HG03103 (cell line): ENCODE measurements around the gene DAGLA.
A peak's percentile ranks its signal among the peaks of the same experiment; 100 is the strongest.

Experiments used
- ATAC-seq: cut with Tn5 transposase; IDR thresholded peaks from one replicate; pipeline ENCODE4 v1.9.1; 2021; ENCODE audit warnings: low read depth; ENCODE audit not compliant: unreplicated experiment

DAGLA gene

DNA sequence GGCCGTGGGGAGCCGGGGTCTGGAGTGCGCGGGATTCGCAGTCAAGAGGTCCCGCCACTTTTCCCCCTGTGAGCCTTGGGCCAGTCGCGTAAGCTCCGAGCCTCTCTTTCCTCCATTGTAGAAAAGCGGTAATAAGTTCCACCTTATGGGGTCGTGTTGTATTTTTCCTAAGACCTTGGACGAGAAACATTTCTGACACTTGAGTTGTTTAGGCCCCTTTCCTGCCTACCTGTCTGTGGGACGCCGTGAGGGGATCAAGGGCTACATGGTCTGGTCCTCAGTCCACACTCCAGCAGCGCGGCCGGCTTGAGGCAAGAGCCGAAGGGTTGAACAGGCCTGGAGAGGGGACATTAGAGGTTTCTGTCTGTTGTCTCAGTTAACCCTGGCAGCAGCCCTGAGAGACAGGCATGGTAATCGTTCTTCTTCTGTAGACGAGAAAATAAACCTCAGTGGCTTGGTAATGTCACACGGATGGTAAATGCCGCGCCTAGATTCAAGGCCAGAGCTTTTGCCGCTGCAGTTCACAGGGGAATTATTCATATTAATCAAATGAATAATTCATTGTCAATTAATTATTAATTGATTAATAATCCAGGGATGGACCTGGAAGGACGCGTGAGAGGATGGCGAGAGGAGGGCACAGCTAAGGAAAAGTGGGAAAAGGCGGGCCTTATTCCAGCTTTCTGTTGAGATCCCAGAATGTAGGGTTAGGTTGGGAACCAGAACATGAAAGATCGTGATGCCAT, 113.1 kb downstream of the DAGLA start:
- ATAC-seq, result peak; percentile 20

DNA sequence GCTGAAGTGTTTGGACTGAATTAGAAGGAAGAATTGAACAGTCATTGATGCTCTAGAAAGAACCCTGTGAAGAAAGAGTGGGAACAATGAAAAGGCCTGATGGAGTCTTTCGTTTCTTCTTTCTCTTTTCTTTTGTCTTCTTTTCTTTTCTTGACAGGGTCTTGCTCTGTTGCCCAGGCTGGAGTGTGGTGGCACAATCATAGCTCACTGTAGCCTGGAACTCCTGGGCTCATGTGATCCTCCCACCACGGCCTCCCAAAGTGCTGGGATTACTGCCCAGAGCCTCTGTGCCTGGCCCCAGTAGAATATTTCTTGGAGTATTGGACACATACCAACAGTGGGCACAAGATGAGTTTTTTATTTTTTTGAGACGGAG, 113.6 kb downstream of the DAGLA start:
- no peak for ATAC-seq

DNA sequence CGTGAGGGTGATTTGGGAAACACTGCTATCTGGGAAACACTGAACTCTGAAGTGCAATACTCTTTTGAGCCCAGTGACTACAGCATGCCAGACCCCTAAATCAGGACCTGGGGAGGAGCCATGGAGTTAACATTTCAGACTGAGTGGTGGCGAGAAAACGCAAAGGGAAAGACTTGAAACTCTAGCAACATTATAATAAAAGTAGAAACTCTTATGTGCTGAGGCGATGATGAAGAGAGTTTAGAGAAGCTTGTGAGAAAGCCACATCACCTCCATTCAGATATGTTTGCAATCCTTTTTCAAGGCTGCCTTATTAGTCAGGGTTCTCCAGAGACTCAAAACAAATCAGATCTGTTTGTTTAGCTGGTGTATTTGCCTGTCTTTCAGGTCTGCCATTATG, 114.4 kb downstream of the DAGLA start:
- ATAC-seq, result no peak

DNA sequence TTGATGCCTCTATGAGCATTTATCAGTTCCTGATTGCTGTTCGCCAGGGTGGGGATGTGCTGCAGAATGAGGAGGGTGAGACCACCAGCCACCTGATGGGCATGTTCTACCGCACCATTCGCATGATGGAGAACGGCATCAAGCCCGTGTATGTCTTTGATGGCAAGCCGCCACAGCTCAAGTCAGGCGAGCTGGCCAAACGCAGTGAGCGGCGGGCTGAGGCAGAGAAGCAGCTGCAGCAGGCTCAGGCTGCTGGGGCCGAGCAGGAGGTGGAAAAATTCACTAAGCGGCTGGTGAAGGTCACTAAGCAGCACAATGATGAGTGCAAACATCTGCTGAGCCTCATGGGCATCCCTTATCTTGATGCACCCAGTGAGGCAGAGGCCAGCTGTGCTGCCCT, 115.3 kb downstream of the DAGLA start:
- ATAC-seq, result no peak

DNA sequence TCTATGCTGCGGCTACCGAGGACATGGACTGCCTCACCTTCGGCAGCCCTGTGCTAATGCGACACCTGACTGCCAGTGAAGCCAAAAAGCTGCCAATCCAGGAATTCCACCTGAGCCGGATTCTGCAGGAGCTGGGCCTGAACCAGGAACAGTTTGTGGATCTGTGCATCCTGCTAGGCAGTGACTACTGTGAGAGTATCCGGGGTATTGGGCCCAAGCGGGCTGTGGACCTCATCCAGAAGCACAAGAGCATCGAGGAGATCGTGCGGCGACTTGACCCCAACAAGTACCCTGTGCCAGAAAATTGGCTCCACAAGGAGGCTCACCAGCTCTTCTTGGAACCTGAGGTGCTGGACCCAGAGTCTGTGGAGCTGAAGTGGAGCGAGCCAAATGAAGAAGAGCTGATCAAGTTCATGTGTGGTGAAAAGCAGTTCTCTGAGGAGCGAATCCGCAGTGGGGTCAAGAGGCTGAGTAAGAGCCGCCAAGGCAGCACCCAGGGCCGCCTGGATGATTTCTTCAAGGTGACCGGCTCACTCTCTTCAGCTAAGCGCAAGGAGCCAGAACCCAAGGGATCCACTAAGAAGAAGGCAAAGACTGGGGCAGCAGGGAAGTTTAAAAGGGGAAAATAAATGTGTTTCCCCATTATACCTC, 115.8 kb downstream of the DAGLA start:
- ATAC-seq, result no peak
